Transverse colon (tissue), 4 donors: Measurements from ENCODE around the gene TSTD1.
"Not testable (repeated sequence)": the region's sequence is repeated elsewhere in the genome, so short reads cannot be mapped to it uniquely, and the experiment has no call there.

Experiments used
- POLR2AphosphoS5 ChIP-seq, 3 donors: sonication (generic); formaldehyde crosslinking; IDR thresholded peaks; one replicate each; pipeline ENCODE4 v1.6.1; 2016; ENCODE audit warnings: antibody characterized with exemption in 3 of 3
- TF ChIP-seq, protein P1 (sequence below), 5 experiments: fragments of 200-600 bp in 3 of 5; fragments of 450-650 bp in 2 of 5; sonication (generic) in 3 of 5; IDR thresholded peaks; 1 replicate in 2 of 5; 2 replicates in 3 of 5; pipeline ENCODE4 v1.5.1; 2016 to 2017; ENCODE audit warnings: antibody characterized with exemption in 5 of 5, inconsistent platforms in 3 of 5, mild to moderate bottlenecking in 2 of 5, moderate library complexity in 1 of 5

GRCh38 chr1:161019111-161019660, 19.6 kb downstream of the TSTD1 start:
- not testable (repeated sequence) for TF ChIP-seq POLR2AphosphoS5 (IDR thresholded peaks at IDR 0.05)
- TF ChIP-seq, protein P1, sequence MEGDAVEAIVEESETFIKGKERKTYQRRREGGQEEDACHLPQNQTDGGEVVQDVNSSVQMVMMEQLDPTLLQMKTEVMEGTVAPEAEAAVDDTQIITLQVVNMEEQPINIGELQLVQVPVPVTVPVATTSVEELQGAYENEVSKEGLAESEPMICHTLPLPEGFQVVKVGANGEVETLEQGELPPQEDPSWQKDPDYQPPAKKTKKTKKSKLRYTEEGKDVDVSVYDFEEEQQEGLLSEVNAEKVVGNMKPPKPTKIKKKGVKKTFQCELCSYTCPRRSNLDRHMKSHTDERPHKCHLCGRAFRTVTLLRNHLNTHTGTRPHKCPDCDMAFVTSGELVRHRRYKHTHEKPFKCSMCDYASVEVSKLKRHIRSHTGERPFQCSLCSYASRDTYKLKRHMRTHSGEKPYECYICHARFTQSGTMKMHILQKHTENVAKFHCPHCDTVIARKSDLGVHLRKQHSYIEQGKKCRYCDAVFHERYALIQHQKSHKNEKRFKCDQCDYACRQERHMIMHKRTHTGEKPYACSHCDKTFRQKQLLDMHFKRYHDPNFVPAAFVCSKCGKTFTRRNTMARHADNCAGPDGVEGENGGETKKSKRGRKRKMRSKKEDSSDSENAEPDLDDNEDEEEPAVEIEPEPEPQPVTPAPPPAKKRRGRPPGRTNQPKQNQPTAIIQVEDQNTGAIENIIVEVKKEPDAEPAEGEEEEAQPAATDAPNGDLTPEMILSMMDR (IDR thresholded peaks at IDR 0.05), result not testable (repeated sequence)
